GM10847 (cell line): ENCODE measurements around the gene FBXO7.

ENCODE experiments used
- POLR2A ChIP-seq: IDR thresholded peaks from 2 replicates; pipeline ENCODE4 v1.6.1; 2011; ENCODE audit not compliant: insufficient read length; ENCODE audit errors: extremely low read depth

FBXO7 gene

GRCh38 chr22:32478994-32479393 lies 4.4 kb downstream of the FBXO7 start:
- TF ChIP-seq POLR2A: no peak

- no peak for TF ChIP-seq POLR2A
Observed at GRCh38 chr22:32480238-32480637, 5.6 kb downstream of the FBXO7 start.

- TF ChIP-seq POLR2A: no peak
Observed at GRCh38 chr22:32482708-32483107, 8.1 kb downstream of the FBXO7 start.

GRCh38 chr22:32486656-32487390 lies 12.2 kb downstream of the FBXO7 start:
- no peak for TF ChIP-seq POLR2A

DNA sequence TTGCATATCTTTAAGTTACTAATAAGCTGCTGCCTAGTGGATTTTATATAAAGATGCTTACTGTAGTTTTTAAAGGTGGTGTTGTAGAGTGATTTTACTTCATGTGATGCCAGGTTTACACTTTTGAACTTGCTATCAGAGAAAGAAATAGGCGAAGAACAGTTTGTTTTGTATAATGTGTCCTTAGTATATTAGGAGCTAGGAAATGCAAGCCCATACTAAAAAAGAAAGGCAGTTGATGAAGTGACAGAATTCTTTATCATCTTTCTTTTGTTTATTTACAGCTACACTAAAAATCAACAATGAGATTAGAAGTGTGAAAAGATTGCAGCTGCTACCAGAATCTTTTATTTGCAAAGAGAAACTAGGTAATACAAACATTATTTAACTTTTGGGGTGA lies 12.8 kb downstream of the FBXO7 start:
- no peak for TF ChIP-seq POLR2A

DNA sequence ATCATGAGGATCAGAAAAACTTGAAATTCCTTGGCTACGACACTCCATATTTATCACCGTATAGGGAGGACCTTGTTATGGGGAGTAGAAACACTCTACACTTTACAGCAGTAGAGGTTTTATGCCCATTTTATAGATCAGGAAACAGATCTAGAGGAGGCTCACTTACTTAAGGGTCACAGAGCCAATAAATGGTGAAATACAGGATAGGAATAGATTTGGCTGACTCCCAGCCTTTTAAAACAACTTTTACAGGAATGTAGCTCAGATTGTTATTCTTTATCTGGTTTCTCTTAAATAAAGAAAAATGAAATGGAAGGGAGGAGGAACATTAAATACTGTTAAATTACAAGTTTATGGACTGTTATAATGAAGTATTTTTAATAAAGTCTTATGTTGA lies 14.8 kb downstream of the FBXO7 start:
- TF ChIP-seq POLR2A: no peak

GRCh38 chr22:32490279-32490678 lies 15.7 kb downstream of the FBXO7 start:
- TF ChIP-seq POLR2A: no peak

- no peak for TF ChIP-seq POLR2A
Observed at GRCh38 chr22:32492111-32492510, 17.5 kb downstream of the FBXO7 start.

DNA sequence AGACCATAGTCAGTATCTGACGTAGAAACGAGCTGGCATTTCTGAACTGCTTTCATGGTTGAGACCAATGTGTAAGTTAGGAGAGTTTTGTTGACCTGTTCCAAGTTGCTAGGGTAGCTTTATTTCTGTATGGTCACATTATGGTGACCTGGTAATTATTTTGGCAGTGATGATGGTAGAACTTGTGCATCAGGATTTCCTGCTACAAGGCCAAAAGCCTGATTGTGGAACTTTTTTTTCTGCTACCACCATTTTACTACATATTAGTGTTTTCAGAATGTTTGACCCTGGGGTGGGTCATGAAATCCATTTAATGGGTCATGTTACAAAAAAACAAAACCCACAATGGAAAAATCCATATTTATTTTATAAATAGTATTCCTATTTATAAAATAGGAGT lies 18.9 kb downstream of the FBXO7 start:
- TF ChIP-seq POLR2A: no peak

DNA sequence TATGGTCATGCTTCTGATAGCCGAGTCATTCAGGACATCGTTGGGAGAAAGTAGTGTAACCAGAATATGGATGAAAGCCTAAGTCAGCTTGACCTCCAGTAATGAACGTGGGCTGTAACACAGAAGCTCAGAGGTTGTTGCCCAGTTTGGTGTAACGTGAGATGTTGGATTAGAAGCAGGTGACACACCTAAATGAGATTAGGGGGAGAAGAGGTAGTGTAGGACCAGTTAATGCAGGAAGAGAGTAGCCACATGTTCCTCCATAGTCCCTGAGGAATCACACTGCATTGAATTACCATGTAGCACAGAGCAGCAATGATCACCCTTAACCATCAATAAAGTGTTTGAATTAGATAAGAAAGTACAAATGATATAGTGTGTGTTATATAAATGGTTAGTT lies 20.4 kb downstream of the FBXO7 start:
- TF ChIP-seq POLR2A: no peak

DNA sequence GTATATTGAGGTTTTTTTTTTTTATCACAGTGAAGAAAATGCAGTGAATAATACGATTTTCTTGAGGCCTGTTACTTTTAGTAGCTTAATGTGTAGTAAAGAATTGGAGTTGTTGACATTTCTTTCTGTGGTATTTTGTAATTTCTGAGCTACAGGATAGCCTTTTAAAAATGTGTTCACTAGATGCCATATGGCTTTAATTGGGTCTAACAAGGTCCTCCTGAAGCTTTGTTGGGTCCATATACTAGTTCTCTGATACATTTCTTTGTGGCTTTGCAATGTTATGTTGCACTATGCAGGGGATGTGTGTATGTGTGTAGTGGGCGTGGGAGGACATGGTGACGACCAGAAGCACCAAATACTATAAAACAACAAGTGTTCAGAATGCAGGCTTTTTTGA lies 25.1 kb downstream of the FBXO7 start:
- TF ChIP-seq POLR2A: no peak

DNA sequence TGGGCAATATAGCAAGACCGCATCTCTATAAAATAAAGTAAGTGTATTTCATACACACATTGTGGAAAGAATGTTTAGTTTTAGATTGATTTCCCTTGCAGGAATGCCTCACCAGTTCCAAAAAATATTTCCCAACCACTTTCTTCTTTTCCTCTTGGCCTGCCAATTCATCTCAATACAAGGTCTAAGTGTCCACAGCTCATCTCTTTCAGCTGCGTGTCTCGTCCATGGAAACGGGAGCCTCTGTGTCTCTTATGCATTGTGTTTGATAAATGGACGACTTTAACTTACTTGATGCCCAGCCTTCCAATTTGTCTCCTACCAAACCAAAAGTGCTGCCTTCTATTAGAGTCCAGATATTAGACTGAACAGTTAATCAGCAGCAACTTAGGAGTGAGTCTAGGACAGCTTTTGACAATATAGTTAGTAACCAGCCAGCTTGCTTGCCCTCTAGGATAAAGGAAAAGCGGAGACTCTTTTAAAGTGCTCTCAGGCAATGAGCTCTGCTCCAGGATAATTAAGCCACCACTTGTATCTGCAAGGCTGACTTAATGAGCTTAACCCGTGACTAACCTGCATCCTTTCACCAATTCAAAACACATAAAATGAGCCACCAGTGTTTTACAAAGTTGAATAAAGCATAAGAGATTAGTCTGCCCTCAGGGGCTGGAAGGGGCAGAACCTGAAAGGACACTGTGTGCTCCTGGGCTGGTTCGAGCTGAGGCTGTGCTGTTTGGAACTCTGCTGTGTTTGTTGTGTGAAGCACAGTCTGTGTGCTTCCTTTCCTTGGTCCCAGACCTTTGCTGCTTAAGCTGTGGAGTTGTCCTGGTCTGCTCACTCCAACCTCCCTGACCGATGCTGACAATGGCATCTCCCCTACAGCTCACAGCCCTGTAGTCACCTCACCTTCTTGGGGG lies 27.5 kb downstream of the FBXO7 start:
- no peak for TF ChIP-seq POLR2A

- TF ChIP-seq POLR2A: no peak
Observed at GRCh38 chr22:32509045-32509444, 34.4 kb downstream of the FBXO7 start.

- TF ChIP-seq POLR2A: no peak
Observed at GRCh38 chr22:32511274-32511673, 36.7 kb downstream of the FBXO7 start.

- no peak for TF ChIP-seq POLR2A
Observed at GRCh38 chr22:32511776-32512175, 37.2 kb downstream of the FBXO7 start.

GRCh38 chr22:32512267-32512982 lies 37.8 kb downstream of the FBXO7 start:
- TF ChIP-seq POLR2A: no peak
